Measurements from ENCODE around the gene CER1.

The CER1 gene

GRCh38 chr9:14761584-14761983, 39.1 kb upstream of the CER1 start:
- ATAC-seq = no peak
- no peak for TF ChIP-seq RARB (CRISPR knock-in tag; IDR thresholded peaks at IDR 0.05)
- no peak for TF ChIP-seq PPARA (CRISPR knock-in tag; IDR thresholded peaks at IDR 0.05; ENCODE audit: borderline replicate concordance)
- TF ChIP-seq ZNF8 (CRISPR knock-in tag; IDR thresholded peaks at IDR 0.05) = no peak
- TF ChIP-seq TCF4 (CRISPR knock-in tag; IDR thresholded peaks at IDR 0.05; ENCODE audit: borderline replicate concordance) = no peak
- TF ChIP-seq ZFP3 (CRISPR knock-in tag; IDR thresholded peaks at IDR 0.05) = no peak
- no peak for TF ChIP-seq TOX (CRISPR knock-in tag; IDR thresholded peaks at IDR 0.05; ENCODE audit: borderline replicate concordance)
- no peak for TF ChIP-seq ISL1 (CRISPR knock-in tag; IDR thresholded peaks at IDR 0.05)
- no peak for TF ChIP-seq SNAI2 (CRISPR knock-in tag; IDR thresholded peaks at IDR 0.05)
- no peak for TF ChIP-seq ZNF70 (CRISPR knock-in tag; IDR thresholded peaks at IDR 0.05)
- TF ChIP-seq ESRRG (CRISPR knock-in tag; IDR thresholded peaks at IDR 0.05) = no peak
- no peak for TF ChIP-seq GLIS3 (CRISPR knock-in tag; IDR thresholded peaks at IDR 0.05)
- TF ChIP-seq POU6F1 (CRISPR knock-in tag; IDR thresholded peaks at IDR 0.05; ENCODE audit: borderline replicate concordance, low read depth) = no peak
- TF ChIP-seq OSR1 (CRISPR knock-in tag; IDR thresholded peaks at IDR 0.05) = no peak
- TF ChIP-seq ZC3H10 (CRISPR knock-in tag; IDR thresholded peaks at IDR 0.05) = no peak
- no peak for TF ChIP-seq CSDC2 (CRISPR knock-in tag; IDR thresholded peaks at IDR 0.05)
- TF ChIP-seq CSRNP3 (CRISPR knock-in tag; IDR thresholded peaks at IDR 0.05) = no peak
- TF ChIP-seq, protein P1, sequence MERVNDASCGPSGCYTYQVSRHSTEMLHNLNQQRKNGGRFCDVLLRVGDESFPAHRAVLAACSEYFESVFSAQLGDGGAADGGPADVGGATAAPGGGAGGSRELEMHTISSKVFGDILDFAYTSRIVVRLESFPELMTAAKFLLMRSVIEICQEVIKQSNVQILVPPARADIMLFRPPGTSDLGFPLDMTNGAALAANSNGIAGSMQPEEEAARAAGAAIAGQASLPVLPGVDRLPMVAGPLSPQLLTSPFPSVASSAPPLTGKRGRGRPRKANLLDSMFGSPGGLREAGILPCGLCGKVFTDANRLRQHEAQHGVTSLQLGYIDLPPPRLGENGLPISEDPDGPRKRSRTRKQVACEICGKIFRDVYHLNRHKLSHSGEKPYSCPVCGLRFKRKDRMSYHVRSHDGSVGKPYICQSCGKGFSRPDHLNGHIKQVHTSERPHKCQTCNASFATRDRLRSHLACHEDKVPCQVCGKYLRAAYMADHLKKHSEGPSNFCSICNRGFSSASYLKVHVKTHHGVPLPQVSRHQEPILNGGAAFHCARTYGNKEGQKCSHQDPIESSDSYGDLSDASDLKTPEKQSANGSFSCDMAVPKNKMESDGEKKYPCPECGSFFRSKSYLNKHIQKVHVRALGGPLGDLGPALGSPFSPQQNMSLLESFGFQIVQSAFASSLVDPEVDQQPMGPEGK (CRISPR knock-in tag; IDR thresholded peaks at IDR 0.05; ENCODE audit: borderline replicate concordance) = no peak
- no peak for TF ChIP-seq BACH2 (CRISPR knock-in tag; IDR thresholded peaks at IDR 0.05; ENCODE audit: borderline replicate concordance)
- TF ChIP-seq ARNTL (CRISPR knock-in tag; IDR thresholded peaks at IDR 0.05; ENCODE audit: borderline replicate concordance, low read depth) = no peak

- TF ChIP-seq ISL1 (CRISPR knock-in tag; IDR thresholded peaks at IDR 0.05) (0 out of 2 replicates have a peak, but pooled peaks have one; percentile 20), RARB (CRISPR knock-in tag; IDR thresholded peaks at IDR 0.05) (no peak)
- no peak for ATAC-seq
Measured at GRCh38 chr9:14760060-14760459, 37.5 kb upstream of the CER1 start.

- ATAC-seq = no peak
- TF ChIP-seq GLIS3 (CRISPR knock-in tag; IDR thresholded peaks at IDR 0.05) (no peak), CSRNP3 (CRISPR knock-in tag; IDR thresholded peaks at IDR 0.05) (no peak), ZNF565 (CRISPR knock-in tag; conservative IDR thresholded peaks at IDR 0.05; ENCODE audit: low read depth) (no peak), ZC3H10 (CRISPR knock-in tag; IDR thresholded peaks at IDR 0.05) (no peak), POU6F1 (CRISPR knock-in tag; IDR thresholded peaks at IDR 0.05; ENCODE audit: borderline replicate concordance, low read depth) (no peak), OSR1 (CRISPR knock-in tag; IDR thresholded peaks at IDR 0.05) (no peak), TOX (CRISPR knock-in tag; IDR thresholded peaks at IDR 0.05; ENCODE audit: borderline replicate concordance) (no peak), ESRRG (CRISPR knock-in tag; IDR thresholded peaks at IDR 0.05) (no peak), ISL1 (CRISPR knock-in tag; IDR thresholded peaks at IDR 0.05) (no peak), ZFP3 (CRISPR knock-in tag; IDR thresholded peaks at IDR 0.05) (no peak), CREB5 (CRISPR knock-in tag; IDR thresholded peaks at IDR 0.05; ENCODE audit: low read depth) (no peak), BACH2 (CRISPR knock-in tag; IDR thresholded peaks at IDR 0.05; ENCODE audit: borderline replicate concordance) (no peak), TCF4 (CRISPR knock-in tag; IDR thresholded peaks at IDR 0.05; ENCODE audit: borderline replicate concordance) (no peak), PPARA (CRISPR knock-in tag; IDR thresholded peaks at IDR 0.05; ENCODE audit: borderline replicate concordance) (no peak), ZNF8 (CRISPR knock-in tag; IDR thresholded peaks at IDR 0.05) (no peak), ZFP30 (CRISPR knock-in tag; IDR thresholded peaks at IDR 0.05) (no peak)
Measured at GRCh38 chr9:14756291-14756690, 33.8 kb upstream of the CER1 start.
